Calu3 (cell line): ENCODE results near the gene MRPL40. TPM values are rescaled to one million over a fixed set of nuclear protein-coding genes. Genes with fewer than 3 reads are reported as not detected.

Experiments used
- BruUV-seq: library from RNA; stranded (reverse); fragments of 400-500 nt; replicated peaks from 2 replicates; lab custom pipeline; 2021; lab: Mats Ljungman, UMichigan
- CTCF ChIA-PET: fragments of 300-600 bp; sonication (Branson Sonifier 250); formaldehyde crosslinking; loops from one replicate; lab custom pipeline; 2022; ENCODE audit warnings: antibody characterized with exemption; lab: Charles Lee
- DNase-seq: peaks from one replicate; pipeline ENCODE4 v3.0.0; 2022
- H3K27ac Mint-ChIP-seq: one replicate; pipeline ENCODE4 v1.8.0; 2022; ENCODE audit warnings: mixed read lengths; ENCODE audit not compliant: unreplicated experiment
- H3K27me3 Mint-ChIP-seq: one replicate; pipeline ENCODE4 v1.8.0; 2022; ENCODE audit warnings: mixed read lengths; ENCODE audit not compliant: unreplicated experiment
- H3K36me3 Mint-ChIP-seq: one replicate; pipeline ENCODE4 v1.8.0; 2022; ENCODE audit warnings: mild to moderate bottlenecking, moderate library complexity, mixed read lengths; ENCODE audit not compliant: insufficient read depth, unreplicated experiment
- H3K4me1 Mint-ChIP-seq: one replicate; pipeline ENCODE4 v1.8.0; 2022; ENCODE audit warnings: mild to moderate bottlenecking, low read depth, mixed read lengths; ENCODE audit not compliant: unreplicated experiment
- H3K4me3 Mint-ChIP-seq: one replicate; pipeline ENCODE4 v1.8.0; 2022; ENCODE audit warnings: mild to moderate bottlenecking, low read depth, moderate library complexity, mixed read lengths; ENCODE audit not compliant: unreplicated experiment
- H3K9me3 Mint-ChIP-seq: one replicate; pipeline ENCODE4 v1.8.0; 2022; ENCODE audit warnings: low read depth, mixed read lengths; ENCODE audit not compliant: unreplicated experiment
- CTCF ChIP-seq: fragments of 200-600 bp; IDR thresholded peaks from one replicate; pipeline ENCODE4 v1.8.0; 2022; ENCODE audit warnings: antibody characterized with exemption; ENCODE audit not compliant: unreplicated experiment
- intact Hi-C: fragments of 100-400 bp; cut with micrococcal nuclease; formaldehyde crosslinking; loops from one replicate; pipeline ENCODE4 v1.10.0; 2022; ENCODE audit not compliant: unreplicated experiment
- total RNA-seq: library from RNA; stranded (reverse); gene quantifications from 2 replicates; pipeline ENCODE4 v1.2.3, GENCODE V29; 2022

The MRPL40 gene
- total RNA-seq, 1 experiment from 2014 or later, result 38.6 TPM

GRCh38 chr22:19455033-19455432 is 22.7 kb downstream of the MRPL40 start:
- Mint-ChIP-seq H3K27me3 (no peaks in the 10 kb centered on the region), H3K4me3 (no peak overlapping the region), H3K36me3 (peaks cover 34% of the 10 kb centered on the region), H3K4me1 (no peaks in the 10 kb centered on the region), H3K27ac (no peak overlapping the region), H3K9me3 (no peaks in the 10 kb centered on the region)
- TF ChIP-seq CTCF, result no peak
- no peak for DNase-seq
- no TSS peak for BruUV-seq
- intact Hi-C loops, result no loop called here
- CTCF ChIA-PET, result no interaction called here

GRCh38 chr22:19455585-19456370 is 23.4 kb downstream of the MRPL40 start:
- Mint-ChIP-seq H3K4me3 (no peak overlapping the region), H3K9me3 (no peaks in the 10 kb centered on the region), H3K27me3 (no peaks in the 10 kb centered on the region), H3K4me1 (no peaks in the 10 kb centered on the region), H3K27ac (no peak overlapping the region), H3K36me3 (peaks cover 38% of the 10 kb centered on the region)
- intact Hi-C loops, result no loop called here
- no peak for DNase-seq
- BruUV-seq, result no TSS peak
- TF ChIP-seq CTCF, result no peak
- CTCF ChIA-PET, result no interaction called here

- no peak for TF ChIP-seq CTCF
- no TSS peak for BruUV-seq
- intact Hi-C loops, result no loop called here
- H3K36me3 Mint-ChIP-seq, result peaks cover 38% of the 10 kb centered on the region
- no peak overlapping the region for H3K4me3 Mint-ChIP-seq
- CTCF ChIA-PET, result no interaction called here
- H3K4me1 Mint-ChIP-seq, result no peaks in the 10 kb centered on the region
- no peaks in the 10 kb centered on the region for H3K27me3 Mint-ChIP-seq
- DNase-seq, result no peak
- H3K27ac Mint-ChIP-seq, result no peak overlapping the region
- no peaks in the 10 kb centered on the region for H3K9me3 Mint-ChIP-seq
These were observed 24.2 kb downstream of the MRPL40 start for GRCh38 chr22:19456541-19456940.

- intact Hi-C loops, result no loop called here
- no TSS peak for BruUV-seq
- Mint-ChIP-seq H3K4me1 (no peaks in the 10 kb centered on the region), H3K27me3 (no peaks in the 10 kb centered on the region), H3K9me3 (no peaks in the 10 kb centered on the region), H3K4me3 (no peak overlapping the region), H3K36me3 (peaks cover 41% of the 10 kb centered on the region), H3K27ac (no peak overlapping the region)
- CTCF ChIA-PET, result no interaction called here
- TF ChIP-seq CTCF, result no peak
- DNase-seq, result no peak
These were observed 25.6 kb downstream of the MRPL40 start for GRCh38 chr22:19457828-19458428.
